ENCODE data around the gene RALGAPA1. TPM values are rescaled to one million over a fixed set of nuclear protein-coding genes. Genes with fewer than 3 reads are reported as not detected.

The RALGAPA1 gene
- total and polyA plus RNA-seq, 2 experiments from 2014 or later, result 19.2 to 41.6 TPM

DNA sequence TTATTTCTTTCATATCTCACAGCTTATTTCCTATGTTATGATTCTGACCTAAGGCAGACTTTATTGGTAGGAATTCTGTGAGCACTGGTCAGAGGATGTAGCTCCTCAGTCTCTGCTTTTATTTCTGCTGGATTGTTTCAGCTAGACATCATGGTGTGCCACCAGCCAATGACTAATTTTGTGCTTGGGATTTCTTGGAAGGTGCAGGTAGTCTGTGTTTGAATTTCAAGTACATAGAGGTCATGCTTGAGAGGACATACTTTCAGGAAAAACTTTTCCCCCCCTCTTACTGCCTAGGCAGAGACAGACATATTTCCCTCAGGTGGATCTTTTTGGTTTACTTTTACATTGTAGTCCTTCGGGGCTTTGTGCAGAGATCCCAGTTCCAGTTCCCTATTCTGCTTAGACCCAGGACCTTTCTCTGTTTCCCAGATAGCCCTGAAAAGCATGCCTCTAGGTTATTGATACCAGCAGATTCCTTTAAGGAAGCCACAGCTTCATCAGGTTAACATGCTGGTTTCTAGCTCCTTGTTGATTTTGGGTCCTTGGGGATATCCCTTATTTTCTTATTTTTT lies 45.7 kb upstream of the RALGAPA1 start:
- no peak for TF ChIP-seq EZH2phosphoT487 (IDR thresholded peaks at IDR 0.05; ENCODE audit: low read depth, severe bottlenecking, unreplicated experiment)
- no peak for TF ChIP-seq EZH2 (IDR thresholded peaks at IDR 0.05; ENCODE audit: borderline replicate concordance)
- no peak for TF ChIP-seq CTCF (IDR thresholded peaks at IDR 0.05; ENCODE audit: poor library complexity)
- H4K20me1 ChIP-seq (ENCODE audit: insufficient read depth, poor library complexity, severe bottlenecking), result no peaks in the 10 kb centered on the region
- no peaks in the 10 kb centered on the region for H3K27me3 ChIP-seq
- no peaks in the 10 kb centered on the region for H3K36me3 ChIP-seq (replicated peaks; ENCODE audit: insufficient read depth, low read depth)
- no peaks in the 10 kb centered on the region for H3K9me2 ChIP-seq (replicated peaks; ENCODE audit: insufficient read depth)
- no peaks in the 10 kb centered on the region for H3K4me1 ChIP-seq (ENCODE audit: insufficient read depth)
- 95% methylated on average over 1 of the region's 1 CpG for WGBS (ENCODE audit: low lambda C conversion rate, missing lambda C conversion rate)
- DNase-seq (ENCODE audit: low spot score), result no peak
- H3K9me3 ChIP-seq (ENCODE audit: low read depth), result no peaks in the 10 kb centered on the region
- no peak overlapping the region for H2AFZ ChIP-seq
- no peak overlapping the region for H3K4me2 ChIP-seq
- H3K4me3 ChIP-seq, result no peak overlapping the region
- H3K79me2 ChIP-seq, result peaks cover 4% of the 10 kb centered on the region
- H3K27ac ChIP-seq, result no peak overlapping the region

DNA sequence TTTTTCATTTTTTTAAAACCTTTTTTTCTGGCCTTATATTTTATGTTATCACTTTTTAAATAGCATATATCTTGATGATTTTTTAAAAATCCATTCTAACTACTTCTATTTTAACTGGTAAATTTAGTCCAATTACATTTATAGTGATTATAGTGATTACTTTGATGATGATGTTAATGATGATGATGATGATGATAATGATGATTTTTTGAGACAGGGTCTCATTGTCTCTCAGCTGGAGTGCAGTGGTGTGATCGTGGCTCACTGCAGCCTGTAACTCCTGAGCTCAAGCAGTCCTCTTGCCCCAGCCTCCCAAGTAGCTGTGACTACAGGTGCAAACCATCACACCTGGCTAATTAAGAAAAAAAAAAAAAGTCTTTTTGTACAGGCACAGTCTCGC lies 44.1 kb upstream of the RALGAPA1 start:
- H3K79me2 ChIP-seq, result peaks cover 4% of the 10 kb centered on the region
- no peaks in the 10 kb centered on the region for H3K9me2 ChIP-seq (replicated peaks; ENCODE audit: insufficient read depth)
- H4K20me1 ChIP-seq (ENCODE audit: insufficient read depth, poor library complexity, severe bottlenecking), result no peaks in the 10 kb centered on the region
- H3K4me2 ChIP-seq, result no peak overlapping the region
- DNase-seq (ENCODE audit: low spot score), result no peak
- H3K36me3 ChIP-seq (replicated peaks; ENCODE audit: insufficient read depth, low read depth), result no peaks in the 10 kb centered on the region
- H3K27me3 ChIP-seq, result no peaks in the 10 kb centered on the region
- H3K27ac ChIP-seq, result no peak overlapping the region
- TF ChIP-seq EZH2 (IDR thresholded peaks at IDR 0.05; ENCODE audit: borderline replicate concordance) (no peak), EZH2phosphoT487 (IDR thresholded peaks at IDR 0.05; ENCODE audit: low read depth, severe bottlenecking, unreplicated experiment) (no peak)
- H3K4me3 ChIP-seq, result no peak overlapping the region
- H3K4me1 ChIP-seq (ENCODE audit: insufficient read depth), result no peaks in the 10 kb centered on the region
- H2AFZ ChIP-seq, result no peak overlapping the region
- WGBS (ENCODE audit: low lambda C conversion rate, missing lambda C conversion rate), result 95% methylated on average over 2 of the region's 2 CpGs
- H3K9me3 ChIP-seq (ENCODE audit: low read depth), result no peaks in the 10 kb centered on the region

GRCh38 chr14:35851823-35852222 lies 42.7 kb upstream of the RALGAPA1 start:
- no peak overlapping the region for H2AFZ ChIP-seq
- no peaks in the 10 kb centered on the region for H3K27me3 ChIP-seq
- H3K4me1 ChIP-seq (ENCODE audit: insufficient read depth), result no peaks in the 10 kb centered on the region
- 100% methylated on average over 3 of the region's 3 CpGs for WGBS (ENCODE audit: low lambda C conversion rate, missing lambda C conversion rate)
- no peak for TF ChIP-seq EZH2 (IDR thresholded peaks at IDR 0.05; ENCODE audit: borderline replicate concordance)
- no peak for TF ChIP-seq EZH2phosphoT487 (IDR thresholded peaks at IDR 0.05; ENCODE audit: low read depth, severe bottlenecking, unreplicated experiment)
- H3K9me3 ChIP-seq (ENCODE audit: low read depth), result no peaks in the 10 kb centered on the region
- peaks cover 4% of the 10 kb centered on the region for H3K79me2 ChIP-seq
- no peaks in the 10 kb centered on the region for H3K36me3 ChIP-seq (replicated peaks; ENCODE audit: insufficient read depth, low read depth)
- H3K27ac ChIP-seq, result no peak overlapping the region
- no peak for DNase-seq (ENCODE audit: low spot score)
- no peak overlapping the region for H3K4me3 ChIP-seq
- H3K9me2 ChIP-seq (replicated peaks; ENCODE audit: insufficient read depth), result no peaks in the 10 kb centered on the region
- no peak overlapping the region for H3K4me2 ChIP-seq
- H4K20me1 ChIP-seq (ENCODE audit: insufficient read depth, poor library complexity, severe bottlenecking), result no peaks in the 10 kb centered on the region

DNA sequence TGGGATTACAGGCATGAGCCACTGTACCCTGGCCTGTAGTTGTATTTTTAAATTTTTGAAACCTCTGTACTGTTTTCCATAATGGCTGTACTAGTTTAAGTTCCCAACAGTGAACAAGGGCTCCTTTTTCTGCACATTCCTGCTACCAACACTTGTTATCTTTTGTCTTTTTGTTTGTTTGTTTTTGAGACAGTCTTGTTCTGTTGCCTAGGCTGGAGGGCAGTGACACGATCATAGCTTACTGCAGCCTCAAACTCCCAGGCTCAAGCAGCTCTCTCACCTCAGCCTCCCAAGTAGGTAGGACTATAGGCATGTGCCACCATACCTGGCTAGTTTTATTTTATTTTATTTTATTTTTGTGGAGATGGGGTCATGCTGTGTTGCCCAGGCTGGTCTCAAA lies 40.0 kb upstream of the RALGAPA1 start:
- Histone ChIP-seq H3K27ac (no peak overlapping the region), H3K79me2 (peaks cover 4% of the 10 kb centered on the region), H3K4me1 (ENCODE audit: insufficient read depth) (no peaks in the 10 kb centered on the region), H4K20me1 (ENCODE audit: insufficient read depth, poor library complexity, severe bottlenecking) (no peaks in the 10 kb centered on the region), H3K4me2 (no peak overlapping the region), H3K9me3 (ENCODE audit: low read depth) (no peaks in the 10 kb centered on the region), H3K4me3 (no peak overlapping the region), H3K36me3 (replicated peaks; ENCODE audit: insufficient read depth, low read depth) (no peaks in the 10 kb centered on the region), H3K27me3 (no peaks in the 10 kb centered on the region), H3K9me2 (replicated peaks; ENCODE audit: insufficient read depth) (no peaks in the 10 kb centered on the region), H2AFZ (no peak overlapping the region)
- 92% methylated on average over 1 of the region's 1 CpG for WGBS (ENCODE audit: low lambda C conversion rate, missing lambda C conversion rate)
- DNase-seq (ENCODE audit: low spot score), result no peak
- no peak for TF ChIP-seq EZH2phosphoT487 (IDR thresholded peaks at IDR 0.05; ENCODE audit: low read depth, severe bottlenecking, unreplicated experiment)
- no peak for TF ChIP-seq CTCF (IDR thresholded peaks at IDR 0.05; ENCODE audit: poor library complexity)
- TF ChIP-seq EZH2 (IDR thresholded peaks at IDR 0.05; ENCODE audit: borderline replicate concordance), result no peak

All from hepatocyte (in vitro differentiated cells).